Tongue (tissue), 2 donors: ENCODE results near the gene ADD1. TPM values are rescaled to one million over a fixed set of nuclear protein-coding genes. Genes with fewer than 3 reads are reported as not detected.
A peak's percentile ranks its signal among the peaks of the same experiment; 100 is the strongest.

Source experiments
- DNase-seq: peaks from one replicate; pipeline ENCODE4 v3.0.0-alpha.2; 2015
- total RNA-seq: library from RNA; depleted of rRNA; stranded (reverse); fragments of >200 nt; gene quantifications from one replicate; pipeline ENCODE4 v1.2.3, GENCODE V29; 2014

ADD1 gene, protein sequence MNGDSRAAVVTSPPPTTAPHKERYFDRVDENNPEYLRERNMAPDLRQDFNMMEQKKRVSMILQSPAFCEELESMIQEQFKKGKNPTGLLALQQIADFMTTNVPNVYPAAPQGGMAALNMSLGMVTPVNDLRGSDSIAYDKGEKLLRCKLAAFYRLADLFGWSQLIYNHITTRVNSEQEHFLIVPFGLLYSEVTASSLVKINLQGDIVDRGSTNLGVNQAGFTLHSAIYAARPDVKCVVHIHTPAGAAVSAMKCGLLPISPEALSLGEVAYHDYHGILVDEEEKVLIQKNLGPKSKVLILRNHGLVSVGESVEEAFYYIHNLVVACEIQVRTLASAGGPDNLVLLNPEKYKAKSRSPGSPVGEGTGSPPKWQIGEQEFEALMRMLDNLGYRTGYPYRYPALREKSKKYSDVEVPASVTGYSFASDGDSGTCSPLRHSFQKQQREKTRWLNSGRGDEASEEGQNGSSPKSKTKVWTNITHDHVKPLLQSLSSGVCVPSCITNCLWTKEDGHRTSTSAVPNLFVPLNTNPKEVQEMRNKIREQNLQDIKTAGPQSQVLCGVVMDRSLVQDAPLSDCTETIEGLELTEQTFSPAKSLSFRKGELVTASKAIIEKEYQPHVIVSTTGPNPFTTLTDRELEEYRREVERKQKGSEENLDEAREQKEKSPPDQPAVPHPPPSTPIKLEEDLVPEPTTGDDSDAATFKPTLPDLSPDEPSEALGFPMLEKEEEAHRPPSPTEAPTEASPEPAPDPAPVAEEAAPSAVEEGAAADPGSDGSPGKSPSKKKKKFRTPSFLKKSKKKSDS
- 199 TPM for total RNA-seq

DNA sequence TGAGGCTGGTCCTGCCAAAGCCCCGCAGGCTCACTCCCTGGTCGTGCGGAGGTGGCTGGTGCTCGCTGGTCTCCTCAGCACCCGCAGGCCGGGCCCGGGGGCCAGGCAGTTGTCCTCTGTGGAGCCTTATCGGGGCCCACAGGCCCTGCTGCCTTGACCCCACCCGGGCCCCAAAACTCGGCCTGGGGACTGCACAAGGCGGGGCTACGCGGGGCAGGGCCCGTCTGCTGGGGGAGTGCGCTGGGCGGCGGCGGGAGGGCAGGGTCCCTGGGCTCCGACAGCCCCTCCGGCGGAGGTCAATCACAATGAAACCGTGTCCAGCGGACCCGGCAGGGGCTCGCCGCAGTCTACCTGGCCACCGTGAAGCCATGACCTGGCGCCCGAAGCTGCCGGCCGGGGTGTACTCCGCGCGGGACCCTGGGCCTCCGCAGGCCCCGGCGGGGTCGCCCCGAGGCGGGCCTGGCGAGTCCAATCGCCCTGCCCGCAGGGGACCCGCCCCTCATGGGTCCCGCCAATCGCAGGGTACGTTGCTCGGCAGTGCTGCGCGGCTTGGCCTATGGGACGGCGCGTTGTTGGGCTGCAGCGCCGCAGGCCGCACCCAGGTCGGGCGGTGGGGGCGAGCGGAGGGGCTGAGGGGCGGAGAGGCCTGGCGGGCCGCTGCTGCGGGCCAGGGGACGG, at the start of gene ADD1:
TSS of gene ADD1 (plus strand) at position 582 of the 678 bp plus-strand sequence. CDS start 32,072 bp downstream, outside the sequence.
- peak; percentile 97 for DNase-seq

DNA sequence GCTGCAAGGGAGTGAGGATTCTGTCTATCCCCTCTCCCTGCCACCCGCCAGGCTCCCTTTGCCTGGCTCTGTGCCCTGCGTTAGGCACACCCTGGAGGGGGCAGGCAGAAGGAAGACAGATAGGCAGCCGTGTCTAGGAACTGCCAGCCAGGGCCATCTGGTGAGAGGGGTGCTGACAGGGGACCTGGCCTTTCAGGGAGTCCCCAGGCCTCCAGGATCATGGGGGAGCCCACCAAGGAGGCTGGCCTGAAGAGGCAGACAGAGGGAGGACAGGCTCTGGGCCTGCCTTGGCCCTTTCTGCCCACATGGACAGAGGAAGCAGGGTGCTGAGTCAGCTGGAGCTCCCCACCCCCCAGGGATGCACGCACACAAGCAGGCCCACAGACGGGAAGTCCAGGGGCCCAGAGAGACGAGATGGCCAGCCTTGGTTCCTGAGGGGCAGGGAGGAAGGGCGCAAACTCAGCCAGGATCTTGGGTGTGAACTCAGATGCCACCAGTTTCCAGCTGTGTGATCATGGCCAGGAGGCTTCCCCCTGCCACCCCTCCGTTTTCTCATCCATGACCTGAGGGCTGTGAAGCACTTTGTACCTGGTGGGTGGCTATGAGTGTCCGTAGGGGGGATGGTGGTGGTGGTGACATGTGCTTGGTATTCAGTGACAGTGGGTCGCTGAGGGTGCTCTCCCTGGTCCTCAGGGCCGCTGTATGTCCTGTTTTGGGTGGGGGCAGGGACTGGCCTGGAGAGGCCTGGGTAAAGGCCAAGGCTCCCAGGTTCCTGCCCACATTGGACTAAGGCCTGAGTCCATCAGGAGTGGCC, 49.0 kb upstream of the ADD1 start:
- peak; percentile 51 for DNase-seq

DNA sequence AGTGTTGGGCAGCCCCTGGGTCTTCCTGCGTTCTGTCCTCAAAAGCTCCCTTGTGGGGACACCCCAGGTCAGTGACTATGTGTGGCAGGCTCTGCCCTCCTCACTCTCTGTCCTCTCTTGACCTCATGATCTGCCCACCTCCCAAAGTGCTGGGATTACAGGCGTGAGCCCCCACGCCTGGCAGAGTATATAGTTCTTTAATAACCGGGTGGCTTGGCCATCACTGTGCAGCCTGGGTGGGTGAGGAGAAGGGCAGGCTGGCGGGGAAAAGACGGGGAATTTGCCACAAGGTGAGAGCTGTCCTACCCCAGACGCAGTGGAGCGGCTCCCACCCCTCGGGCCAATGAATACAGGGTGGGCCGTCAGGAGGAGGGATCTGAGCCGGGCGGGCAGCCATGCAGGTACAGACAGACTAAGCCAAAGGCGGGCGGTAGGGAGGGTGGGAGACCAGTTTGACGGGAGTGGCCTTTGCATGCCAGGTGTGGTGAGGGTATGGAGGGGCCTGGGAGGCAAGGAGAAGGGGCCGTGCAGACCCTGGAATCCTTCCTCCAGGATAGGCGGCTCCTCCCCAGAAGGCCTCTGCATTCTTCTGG, 48.2 kb upstream of the ADD1 start:
- no peak for DNase-seq

DNA sequence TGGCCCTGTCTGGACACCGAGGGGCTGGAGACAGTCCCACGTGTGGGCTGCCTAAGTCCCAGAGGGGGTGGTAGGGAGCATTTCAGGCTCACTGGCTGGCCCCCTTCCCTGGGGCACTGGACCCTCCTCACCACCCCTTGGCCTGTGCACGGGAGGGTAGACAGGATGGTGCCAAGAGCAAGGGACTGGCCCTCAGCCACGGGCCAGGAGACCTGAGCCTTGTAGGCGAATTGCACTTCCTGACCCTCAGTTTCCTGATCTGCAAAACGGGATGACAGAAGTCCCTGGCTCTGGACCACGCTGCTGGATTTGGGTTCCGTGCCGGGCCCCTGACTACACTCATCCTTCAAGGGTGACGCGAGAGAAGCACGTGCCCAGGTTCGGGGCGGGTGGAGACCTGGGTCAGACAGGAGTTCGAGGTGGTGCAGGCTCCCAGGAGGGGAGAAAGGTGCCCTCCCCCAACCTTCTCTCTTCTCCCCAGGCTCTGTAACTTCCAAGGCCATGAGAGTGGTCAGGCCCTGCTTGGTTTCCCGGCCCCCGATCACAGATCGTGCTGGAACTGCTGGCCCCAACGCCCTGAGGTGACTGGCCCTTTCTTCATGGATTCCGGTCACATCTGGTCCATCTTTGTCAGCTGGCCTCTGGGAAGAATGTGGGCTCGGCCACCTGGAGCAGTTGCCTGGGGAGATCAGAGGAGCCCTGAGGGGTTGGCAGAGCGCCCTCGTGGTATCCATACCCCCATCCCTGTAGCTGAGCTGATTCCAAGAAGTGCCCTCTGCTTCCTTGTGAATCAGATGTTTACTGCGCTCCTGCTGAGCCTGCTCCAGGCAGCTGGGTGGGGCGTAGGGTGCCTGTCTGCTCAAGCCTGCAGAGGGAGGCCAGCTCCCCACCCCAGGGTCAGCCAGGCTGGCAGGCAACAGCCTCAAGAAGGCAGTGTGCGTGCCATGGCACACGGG, 47.5 kb upstream of the ADD1 start:
- DNase-seq, result peak; percentile 51

DNA sequence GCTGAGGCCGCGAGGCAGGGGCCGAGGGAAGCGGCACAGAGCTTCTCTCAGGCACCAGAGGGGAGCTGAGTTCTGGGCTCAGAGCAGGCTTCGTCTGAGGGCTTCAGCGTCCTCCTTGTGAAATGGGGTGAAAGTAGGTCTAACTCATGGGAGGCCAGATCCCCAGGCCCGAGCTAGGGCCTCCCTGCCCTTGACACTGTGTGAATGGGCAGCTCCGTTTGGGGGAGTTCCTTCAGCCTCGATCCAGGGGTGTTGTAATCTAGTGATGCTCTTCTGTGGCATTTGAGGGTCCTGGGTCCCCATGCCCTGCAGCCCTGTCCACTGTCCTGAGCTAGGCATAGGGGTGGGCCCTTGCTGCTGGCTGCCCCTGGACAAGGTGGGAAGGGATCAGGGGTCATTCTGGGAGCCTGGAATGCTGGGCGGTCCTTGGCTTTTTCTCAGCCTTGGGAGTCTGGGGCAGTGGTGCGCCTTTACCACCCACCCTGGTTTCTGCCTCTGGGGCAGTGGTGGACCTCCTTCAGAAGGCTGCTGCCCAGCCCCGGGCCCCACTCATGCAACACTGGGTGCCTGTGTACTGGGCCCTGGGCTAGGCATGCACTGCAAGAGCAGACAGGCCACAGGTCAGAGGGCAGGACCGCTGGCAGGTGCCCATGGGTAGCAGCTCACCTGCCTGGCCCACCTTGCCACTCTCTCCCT, 46.6 kb upstream of the ADD1 start:
- DNase-seq, result no peak

DNA sequence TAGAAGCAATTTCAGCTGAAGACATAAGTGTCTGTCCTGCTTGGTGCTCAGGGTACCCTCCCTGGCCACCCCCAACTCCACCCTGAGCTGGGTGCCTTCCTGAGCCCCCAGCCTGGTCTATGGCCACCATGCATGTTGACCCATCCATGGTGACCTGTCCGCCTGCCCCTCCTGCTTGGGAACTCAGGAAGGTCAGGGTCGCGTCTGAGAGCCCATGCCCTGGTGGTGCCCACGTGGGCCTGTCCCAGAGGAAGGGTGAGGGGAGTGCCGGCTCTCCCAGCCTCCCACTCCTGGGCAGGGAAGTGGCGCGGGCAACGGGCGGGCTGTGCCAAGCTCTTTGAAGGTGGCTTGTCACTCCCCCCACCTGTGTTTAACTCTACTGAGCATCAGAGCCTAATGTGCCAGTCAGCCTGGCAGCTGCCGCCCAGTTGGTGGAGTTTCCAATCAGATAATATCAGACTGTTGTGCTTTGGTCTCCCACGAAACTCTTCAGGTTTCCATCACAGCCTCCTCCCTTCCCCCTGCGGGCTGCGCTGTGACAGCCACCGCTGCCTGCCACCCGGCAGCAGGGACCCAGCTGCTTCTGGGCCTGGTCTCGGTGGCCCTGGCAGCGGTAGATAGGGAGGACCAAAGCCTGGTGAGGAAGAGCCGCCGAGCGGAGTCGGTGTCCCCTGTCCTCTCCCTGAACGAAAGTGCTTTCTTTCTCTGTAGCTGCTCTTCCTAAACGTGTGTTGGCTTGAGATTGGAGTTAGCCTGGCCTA, 45.9 kb upstream of the ADD1 start:
- peak; percentile 43 for DNase-seq

DNA sequence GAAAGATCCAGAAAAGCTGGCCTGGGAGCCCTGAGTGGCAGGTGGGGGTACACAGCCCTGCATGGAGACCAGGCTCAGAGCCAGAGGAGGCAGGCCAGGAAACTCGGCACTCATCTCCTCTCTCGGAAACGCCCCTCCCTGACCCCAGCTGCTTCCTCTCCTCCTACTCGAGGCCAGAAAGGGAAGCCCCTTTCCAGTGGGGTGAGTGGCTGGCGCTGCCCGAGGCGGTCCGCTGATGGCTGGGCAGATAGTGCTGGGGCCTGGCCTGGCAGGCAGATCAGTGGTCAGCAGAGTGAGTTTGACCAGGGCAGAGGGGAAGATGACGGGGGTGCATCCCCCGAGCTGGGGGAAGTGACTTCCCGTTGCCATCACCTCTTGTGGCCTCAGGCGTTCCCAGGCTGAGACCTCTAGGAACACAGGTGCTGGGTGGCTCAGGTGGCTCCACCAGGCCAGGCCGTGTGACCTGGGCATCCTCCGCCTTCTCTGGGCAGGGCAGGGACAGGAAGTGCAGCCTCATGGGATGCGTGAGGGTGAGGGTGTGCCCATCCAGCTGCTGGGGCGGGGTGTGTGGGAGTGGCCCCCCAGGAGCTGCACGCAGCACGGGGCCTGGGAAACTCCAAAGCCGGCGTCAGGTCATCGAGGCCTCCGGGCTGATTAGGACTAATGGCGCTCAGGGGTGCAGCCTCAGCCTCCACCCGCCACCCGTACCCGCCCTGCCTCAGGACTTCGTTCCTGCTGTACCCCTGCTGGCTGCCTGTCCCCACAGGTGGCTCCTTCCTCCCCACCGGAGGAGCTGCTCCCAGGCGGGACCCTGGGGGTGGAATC, 45.0 kb upstream of the ADD1 start:
- peak; percentile 94 for DNase-seq

DNA sequence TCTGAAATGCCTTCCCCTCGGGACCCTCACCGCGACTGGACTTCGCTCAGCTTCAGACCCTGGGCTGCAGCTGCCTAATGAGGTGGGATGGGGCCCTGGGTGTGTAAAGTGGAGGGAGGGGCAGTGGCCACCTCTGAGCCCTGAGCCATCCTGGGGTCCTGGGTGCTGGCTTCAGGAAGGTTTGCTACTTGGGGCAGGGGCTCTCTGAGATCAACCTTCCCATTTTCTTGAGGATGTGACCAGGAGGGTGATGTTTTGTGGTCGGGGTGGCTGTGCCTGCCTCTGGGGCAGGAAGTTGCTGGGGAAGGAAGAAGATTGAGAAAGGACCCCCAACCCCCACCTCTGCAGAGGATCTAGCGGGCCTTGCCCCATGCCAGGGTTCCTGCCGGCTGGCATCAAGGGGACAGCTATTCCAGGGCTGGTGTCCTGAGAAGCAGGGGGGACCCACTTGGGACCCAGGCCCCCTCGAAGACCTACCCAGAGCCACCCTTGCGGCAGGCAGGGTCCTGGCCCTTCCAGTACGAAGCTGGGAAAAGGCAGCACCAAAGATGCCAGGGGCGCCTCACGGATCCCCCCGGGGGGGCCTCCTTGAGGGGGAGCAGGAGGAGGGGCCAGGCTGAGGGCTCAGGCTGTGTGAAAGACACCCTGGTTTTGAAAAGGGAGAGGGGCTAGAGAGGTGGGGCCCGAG, 44.3 kb upstream of the ADD1 start:
- DNase-seq, result no peak

DNA sequence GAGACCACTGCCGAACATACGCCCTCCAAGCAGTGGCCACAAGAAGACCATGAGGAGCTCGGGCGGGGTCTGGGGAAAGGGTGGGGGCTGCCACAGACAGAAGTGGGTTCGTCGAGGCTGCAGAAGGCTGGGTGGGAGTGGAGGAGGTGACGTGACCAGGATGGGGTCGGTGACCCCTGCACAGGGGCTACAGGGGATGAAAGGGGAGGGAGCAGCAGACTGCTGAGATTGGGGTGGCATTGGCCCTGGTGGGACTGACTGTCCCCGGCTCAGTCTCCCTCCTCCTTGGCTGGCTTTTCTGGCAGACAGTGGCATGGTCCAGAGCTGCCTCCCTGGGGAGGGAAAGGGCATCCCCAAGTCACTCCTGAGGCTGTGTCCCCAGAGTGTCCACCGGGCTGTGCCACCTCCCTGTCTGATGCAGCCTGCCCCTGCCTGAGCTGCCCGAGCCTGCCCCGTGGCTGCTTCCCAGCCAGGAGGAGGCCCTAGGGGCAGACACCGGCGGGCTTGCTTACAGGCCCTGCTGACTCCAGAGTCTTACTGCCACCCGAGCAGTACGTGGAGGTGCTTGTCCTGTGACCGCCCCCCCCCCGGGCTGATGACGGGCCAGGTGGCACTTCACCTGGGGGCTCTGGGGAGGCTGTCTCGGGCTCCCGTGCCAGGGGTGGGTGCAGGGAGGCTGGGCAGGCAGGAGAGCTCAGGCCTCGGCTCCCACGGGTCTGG, 43.5 kb upstream of the ADD1 start:
- DNase-seq, result no peak

DNA sequence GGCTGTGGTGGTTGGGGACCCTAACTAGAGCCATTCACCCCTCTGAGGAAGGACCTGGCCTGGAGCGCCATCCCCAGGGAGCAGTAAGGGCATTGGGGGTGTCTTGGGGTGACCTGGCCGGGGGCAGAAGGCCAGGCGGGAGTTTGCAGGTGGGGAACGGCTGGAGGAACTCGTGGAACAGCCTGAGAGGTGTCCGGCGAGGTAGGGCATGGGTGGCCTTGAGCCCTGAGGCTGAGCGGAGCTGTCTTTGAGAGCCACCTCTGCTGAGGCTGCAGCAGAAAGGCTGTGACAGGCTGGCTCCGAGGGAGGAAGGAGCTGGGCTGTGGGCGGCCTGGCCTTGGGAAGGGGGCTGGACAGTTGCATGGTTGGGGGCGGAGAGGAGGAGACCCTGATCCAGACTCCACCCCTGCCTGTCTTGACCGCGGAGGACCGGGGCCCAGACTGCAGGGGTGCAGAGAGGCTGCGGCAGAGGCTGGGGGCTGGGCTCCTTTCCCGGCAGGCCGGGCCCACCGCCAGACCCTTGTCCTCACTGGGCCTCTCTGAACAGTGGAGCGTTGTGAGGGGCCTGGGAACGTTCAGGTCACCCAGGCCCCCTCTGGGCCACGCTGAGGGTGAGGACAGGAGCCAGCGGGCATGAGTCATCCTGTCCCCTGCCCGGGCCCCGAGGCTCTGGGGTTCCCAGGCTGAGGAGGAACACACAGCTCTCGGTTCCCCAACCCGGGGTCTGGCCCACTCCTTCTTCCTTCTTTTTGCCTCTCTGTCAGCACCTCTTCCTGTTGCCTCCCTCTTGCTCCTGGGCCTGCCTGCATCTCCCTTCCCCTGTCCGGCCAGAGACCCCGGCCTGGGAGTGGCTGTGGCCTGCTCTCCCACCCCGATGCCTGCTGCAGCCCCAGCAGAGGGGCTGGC, 42.7 kb upstream of the ADD1 start:
- DNase-seq, result peak; percentile 93

DNA sequence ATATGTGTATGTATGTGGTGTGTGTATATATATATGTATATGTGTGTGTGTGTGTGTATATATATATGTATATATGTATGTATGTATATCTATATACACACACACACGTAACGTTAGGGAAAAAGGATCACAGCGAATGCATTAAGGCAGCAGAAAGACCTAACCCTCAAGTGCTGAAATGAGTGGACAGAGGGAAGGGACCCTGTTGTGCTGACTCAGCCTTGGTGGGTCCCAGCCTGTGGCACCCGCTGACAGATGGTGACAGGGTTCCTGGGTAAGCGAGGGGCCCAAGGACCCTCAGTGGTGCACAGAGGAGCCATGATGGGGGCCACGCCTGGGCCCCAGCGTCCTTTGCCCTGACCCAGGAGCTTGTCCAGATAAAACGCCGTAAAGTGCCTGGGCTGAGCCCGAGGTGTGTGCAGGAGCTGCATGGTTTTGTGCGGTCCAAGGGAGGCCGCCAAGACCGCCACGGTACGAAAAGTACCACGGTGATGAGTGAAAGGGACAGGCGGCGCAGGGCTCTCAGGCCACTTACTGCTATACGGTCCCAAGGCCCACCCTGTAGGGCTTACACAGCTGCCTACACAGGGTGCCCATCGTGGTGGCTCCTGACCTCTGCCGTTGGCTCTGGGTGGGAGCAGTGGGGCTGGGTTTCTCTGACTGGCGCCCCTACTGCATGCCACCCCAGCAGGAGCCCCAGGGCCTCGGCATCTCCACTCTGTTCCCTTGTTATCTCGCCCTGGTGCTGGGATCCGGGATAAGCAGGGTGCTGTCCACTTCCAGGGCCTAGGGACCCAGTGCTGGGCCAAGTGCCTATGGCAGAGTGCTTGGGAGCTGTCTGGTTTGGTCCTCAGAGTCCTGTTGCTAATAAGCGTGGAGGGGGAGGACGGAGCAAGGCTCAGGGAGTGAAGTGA, 40.8 kb upstream of the ADD1 start:
- peak; percentile 32 for DNase-seq

DNA sequence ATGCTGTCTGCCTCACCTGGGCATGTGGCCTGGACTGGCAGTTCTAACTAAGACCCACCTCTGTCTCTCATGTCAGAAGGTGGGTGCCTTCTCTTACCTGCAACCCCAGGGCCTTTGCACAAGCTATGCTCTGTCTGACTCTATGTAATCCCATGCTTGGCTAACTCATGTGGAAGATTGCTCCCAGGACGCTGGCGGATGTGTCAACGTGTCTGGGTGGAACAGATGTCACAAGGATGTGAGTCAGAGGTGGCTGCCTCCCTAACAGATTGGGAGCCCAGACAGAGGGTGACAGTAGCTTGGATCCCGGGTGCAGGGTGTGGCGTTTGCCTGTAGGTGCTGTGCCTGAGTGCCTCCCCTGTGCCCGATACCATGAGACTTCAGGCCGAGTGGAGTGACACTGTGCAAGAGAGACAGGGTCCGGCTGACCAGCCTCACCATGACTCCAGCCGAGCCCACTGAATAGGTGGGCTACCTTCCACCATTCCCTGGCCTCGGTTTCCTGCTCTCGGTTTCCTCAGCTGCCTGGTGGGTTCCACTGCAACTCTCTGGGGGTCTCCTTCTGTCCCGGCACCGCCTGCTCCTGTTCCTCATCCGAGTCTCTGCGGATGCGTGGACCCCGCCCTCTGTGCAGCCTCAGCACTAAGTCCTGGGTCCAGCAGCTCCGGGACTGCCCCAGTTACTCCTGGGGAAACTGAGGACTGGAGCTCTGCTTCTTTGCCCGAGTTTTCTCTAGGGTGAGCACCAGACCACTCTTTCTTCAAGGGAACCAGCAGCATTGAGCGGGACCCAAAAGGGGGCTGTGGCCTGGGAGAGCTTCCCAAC, 39.8 kb upstream of the ADD1 start:
- no peak for DNase-seq

DNA sequence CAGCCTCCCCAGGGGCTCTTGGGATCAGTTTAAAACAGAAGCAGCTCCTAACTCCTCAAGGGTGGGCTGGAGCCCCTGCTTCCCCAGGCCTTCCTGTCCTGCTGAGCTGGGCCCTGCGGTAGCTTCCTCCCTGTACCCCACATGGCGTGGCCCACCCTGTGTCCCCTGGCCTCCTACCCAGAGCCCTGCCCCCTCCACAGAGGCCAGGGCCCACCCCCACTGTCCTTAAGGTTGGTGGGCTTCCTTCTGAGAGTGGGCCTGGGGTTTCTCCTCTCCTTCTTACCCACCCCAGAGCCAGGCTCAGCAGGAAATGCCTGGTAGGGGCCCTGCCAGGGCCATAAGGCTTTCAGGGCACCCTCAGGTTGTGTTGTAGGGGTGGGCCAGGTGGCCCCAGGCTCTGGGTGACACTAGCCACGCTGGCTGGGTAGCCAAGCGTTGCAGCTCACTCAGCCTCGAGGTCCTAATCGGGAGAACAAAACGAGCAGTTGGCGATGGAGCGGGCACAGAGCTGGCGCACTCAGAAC, 39.1 kb upstream of the ADD1 start:
- DNase-seq, result no peak
